Tongue (tissue), 2 donors: ENCODE measurements around the gene BRAT1. TPM values are rescaled to one million over a fixed set of nuclear protein-coding genes. Genes with fewer than 3 reads are reported as not detected.
A peak's percentile ranks its signal among the peaks of the same experiment; 100 is the strongest.
"Not testable (repeated sequence)": the region's sequence is repeated elsewhere in the genome, so short reads cannot be mapped to it uniquely, and the experiment has no call there.

Source experiments
- DNase-seq: peaks from one replicate; pipeline ENCODE4 v3.0.0-alpha.2; 2015
- total RNA-seq: library from RNA; depleted of rRNA; stranded (reverse); fragments of >200 nt; gene quantifications from one replicate; pipeline ENCODE4 v1.2.3, GENCODE V29; 2014

The BRAT1 gene
- total RNA-seq, 1 donor from 2014 or later: 28.1 TPM

DNA sequence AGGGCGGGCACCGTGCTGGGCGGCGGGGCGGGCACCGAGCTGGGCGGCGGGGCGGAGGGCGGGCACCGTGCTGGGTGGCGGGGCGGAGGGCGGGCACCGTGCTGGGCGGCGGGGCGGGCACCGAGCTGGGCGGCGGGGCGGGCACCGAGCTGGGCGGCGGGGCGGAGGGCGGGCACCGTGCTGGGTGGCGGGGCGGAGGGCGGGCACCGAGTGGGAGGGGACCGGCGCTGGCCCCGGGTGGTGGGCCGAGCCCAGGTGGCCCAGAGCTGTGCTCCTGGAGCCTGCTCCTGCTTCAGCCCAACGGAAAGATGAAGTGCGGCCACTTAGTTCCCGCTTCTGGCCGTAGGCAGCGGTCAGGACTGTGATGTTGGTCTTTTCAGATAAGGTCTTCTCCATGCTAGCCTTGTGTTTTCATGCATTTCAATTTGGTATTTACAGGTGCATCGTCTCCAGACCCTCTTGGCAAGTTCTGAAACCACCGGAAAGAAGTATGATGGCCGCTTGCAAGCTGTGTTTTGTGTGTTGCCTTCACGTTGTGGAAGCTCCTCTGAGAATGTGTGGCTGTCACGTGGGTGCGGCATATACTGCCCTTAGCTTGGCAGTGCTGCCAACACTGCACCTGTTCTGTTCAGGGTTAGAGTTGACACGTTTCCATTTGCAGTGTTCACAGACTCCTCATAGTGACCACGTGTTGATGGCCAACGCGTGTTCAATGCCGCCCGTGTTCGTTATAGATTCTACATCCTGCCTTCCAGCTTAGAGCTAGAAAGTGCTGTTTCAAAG is 28.7 kb upstream of the BRAT1 start:
- no peak for DNase-seq

DNA sequence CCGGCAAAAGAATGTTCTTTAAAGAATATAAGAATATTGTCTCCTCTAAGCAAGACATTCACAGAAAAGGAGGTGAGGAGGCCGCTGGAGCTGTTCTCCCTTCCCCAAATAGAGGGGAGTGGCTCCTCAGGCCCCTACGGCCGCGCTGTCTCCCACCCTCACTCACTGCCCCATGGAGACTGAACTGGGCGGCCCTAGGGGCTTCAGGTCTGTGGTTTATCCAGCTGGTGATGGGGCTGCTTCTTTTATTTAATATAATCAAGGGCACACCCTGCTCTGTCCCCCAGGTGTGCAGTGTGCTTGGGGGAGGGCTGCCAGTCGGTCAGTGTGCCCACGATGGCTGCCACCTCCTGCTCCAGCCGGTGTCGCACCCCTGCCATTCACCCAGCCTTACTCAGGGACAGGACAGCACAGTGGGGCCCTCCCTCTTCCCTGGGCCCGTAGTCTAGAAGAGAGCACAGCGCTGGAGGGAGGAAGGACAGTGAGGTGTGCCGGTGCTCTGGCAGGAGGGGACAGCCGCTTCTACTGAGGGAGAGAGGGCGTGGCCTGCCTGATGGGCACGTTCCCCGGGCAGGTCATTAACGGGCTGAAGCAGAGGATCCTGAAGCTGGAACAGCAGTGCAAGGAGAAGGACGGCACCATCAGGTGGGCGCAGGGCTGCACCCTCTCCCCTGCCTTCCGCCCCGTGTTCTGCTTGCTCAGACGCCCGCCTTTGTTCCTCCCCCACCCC is 26.8 kb upstream of the BRAT1 start:
- no peak for DNase-seq

DNA sequence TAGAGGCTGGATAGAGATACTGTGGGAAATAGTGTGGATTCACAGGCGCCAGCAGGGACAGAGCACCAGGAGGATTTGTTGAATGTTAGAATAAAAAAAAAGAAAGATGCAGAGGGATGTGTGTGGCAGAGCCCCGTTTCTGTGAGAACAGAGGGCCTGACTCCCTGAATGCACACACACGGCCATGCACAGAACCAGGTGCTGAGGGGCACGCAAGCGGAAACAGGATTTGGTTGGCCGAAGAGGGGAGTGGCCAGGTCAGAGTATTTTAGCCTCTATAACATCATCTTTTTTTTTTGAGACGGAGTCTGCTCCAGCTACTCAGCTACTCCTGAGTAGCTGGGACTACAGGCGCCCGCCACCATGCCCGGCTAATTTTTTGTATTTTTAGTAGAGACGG is 25.3 kb upstream of the BRAT1 start:
- DNase-seq: no peak

DNA sequence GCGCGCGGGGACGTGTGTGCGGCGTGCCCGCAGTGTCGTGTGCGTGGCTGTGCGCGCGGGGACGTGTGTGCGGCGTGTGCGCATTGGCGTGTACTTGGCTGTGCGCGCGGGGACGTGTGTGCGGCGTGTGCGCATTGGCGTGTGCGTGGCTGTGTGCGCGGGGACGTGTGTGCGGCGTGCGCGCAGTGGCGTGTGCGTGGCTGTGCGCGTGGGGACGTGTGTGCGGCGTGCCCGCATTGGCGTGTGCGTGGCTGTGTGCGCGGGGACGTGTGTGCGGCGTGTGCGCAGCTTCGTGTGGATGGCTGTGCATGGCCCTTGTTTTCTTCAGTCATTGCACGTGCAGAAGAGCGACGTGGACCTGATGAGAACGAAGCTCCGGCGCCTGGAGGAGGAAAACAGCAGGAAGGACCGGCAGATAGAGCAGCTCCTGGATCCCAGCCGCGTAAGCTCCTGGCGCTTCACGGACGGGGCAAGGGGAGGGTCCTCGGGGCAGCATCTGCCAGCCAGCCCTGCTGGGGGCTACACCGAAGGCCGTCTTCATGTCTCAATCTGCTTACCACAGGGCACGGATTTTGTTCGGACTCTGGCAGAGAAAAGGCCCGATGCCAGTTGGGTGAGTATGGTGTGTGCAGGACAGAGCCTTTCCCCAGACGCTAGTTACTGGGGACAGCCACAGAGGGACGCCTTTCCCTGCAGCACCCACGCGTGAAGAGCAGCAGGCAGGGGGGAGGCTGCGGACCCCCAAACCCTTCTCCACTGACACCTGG is 22.8 kb upstream of the BRAT1 start:
- no peak for DNase-seq

DNA sequence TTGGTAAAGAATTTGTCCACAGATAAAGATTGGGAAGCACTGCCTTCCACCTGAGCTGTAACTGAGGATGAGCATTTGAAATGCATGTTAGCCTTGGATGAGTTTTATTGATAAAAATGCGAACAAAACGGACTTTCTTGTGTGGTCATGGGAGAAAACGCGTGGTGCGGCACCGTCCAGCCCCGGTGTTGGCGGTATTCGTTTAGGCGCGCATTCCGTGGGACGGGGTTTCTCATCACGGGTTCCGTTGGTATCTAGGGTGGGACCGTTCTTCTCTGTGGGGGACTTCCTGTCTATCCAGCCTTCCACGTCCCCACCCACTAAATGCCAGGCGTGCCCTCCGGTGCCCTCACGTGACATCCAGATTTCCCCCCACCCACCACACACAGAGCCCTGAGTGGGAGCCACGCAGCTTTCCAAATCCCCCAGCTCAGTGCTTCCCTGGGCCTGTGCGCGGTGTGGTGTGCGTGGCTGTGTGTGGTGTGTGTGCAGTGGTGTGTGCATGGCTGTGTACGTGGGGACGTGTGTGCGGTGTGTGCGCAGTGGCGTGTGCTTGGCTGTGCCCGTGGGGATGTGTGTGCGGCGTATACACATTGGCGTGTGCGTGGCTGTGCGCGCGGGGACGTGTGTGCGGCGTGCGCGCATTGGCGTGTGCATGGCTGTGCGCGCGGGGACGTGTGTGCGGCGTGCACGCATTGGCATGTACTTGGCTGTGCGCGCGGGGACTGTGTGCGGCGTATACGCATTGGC is 21.6 kb upstream of the BRAT1 start:
- DNase-seq: no peak

DNA sequence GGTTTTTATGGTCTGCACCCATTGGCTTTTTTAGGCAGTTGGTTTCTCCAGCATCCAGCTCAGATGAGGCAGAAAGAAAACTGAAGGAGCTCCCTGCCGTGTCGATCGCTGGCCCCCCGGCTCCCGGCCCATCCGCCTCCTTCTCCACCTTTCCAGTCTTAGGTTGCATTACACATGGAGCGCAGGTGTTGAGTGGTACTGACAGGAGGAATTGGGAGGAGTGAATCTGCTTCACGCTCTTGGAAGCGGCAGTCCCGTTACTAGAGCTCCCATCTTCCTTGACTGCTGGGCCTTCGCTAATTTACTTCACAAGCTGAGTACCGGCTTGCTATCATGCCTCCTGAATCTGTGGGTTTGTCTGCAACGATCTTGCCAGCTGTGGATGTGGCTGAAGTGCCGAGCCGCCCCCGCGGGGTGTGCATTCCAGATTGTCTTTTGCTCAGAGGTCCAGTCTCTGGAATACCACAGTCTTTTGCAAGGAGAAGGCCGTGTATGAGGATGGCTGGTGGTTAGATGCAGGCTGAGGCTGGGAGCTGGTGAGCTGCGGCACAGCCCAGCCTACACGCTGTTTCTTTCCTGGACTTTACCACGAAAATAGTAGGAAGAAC is 20.5 kb upstream of the BRAT1 start:
- DNase-seq: no peak

DNA sequence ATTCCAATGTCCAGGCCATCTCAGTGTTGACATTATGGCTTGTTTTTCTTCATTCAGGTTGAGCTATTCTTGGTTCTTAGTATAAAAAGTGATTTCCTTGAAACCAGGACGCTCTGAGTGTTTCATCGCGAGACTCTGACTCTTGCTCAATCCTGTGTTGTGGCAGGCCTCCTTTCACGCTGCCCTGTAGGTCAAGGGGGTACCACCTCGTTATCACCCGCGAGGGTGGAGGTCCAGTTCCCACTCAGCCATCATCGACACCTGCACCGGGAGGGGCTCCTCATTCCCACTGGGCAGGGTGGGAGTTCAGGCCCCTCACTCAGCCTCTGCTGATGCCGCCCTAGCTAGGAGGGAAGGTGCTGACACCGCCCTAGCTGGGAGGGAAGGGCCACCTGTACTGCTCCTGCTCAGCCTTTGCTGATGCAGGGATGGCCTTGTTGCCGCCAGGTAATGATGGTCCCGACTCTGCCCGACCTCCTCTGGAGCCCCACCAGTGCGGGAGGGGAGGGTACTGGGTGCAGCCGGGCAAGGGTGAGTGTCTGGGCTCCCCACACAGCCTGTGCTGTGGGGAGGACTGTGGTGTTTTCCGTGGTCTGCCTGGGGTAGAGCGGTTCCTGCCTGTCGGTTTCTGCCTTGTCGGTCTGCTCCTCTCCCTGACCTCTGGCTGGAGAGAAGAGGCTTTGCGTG is 19.9 kb upstream of the BRAT1 start:
- DNase-seq: no peak

DNA sequence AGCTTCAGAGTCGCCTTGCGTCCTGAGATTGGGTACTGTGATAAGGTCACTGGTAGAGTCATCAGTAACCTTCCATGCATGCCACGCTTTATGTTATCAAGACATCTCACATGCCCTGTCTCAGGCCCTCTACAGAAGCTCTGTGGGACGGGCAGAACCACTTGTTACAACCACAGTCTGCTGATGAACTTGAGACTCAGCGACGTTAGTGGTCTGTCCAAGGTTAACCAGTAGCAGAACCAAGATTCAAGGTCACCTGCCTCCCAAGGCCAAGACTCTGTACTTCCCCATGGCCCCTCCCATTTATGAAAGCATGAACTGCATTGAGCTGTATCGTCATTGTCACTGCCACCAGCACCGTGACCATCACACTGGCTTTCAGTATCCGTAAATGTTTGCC is 18.4 kb upstream of the BRAT1 start:
- no peak for DNase-seq

DNA sequence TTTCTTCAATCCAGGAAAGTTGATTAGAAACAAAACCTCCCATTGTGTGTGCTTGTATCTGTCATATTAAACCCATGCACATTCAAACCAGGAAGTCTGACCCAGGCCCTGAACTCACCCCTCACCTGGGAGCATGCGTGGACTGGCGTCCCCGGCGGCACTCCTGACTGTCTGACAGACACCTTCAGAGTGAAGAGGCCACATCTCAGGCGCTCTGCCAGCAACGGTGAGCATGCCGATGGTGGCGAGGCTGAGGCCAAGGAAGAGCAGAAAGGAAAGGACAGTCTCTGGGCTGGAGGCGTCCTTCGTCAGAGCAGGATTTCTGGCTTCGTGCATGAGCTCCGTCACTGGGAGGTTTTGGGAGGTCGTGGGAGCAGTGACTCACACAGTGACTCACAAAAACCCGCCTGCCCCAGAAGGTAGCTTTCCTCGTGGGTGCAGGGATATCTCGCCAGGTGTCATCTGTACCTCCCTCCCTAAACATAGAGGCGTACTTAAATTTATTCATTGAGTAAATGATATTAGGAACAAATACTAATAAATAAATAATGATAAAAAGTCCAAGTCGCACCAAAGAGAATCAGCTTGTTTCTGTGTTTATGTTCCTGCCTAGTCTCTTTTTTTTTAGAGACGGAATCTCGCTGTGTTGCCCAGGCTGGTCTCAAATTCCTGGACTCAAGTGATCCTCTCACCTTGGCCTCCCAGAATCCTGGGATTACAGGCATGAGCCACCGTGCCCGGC is 16.9 kb upstream of the BRAT1 start:
- no peak for DNase-seq

DNA sequence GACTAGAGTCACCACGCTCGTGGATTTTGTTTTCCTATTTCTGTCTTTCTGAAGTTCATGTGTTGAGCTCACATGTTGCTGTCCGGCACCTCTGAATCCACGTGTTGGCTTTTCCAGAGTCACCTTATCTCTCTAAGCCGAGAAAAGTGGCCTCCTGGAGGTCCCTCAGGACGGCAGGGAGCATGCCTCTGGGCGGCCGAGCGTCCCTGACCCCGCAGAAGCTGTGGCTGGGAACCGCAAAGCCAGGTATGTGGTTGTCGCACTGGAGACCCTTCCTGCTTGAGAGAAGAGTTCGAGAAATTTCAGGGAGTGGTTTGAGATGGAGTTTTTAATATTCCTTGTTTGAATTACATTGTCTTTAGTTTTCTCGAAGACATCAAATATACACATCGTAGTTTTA is 16.1 kb upstream of the BRAT1 start:
- DNase-seq: no peak

DNA sequence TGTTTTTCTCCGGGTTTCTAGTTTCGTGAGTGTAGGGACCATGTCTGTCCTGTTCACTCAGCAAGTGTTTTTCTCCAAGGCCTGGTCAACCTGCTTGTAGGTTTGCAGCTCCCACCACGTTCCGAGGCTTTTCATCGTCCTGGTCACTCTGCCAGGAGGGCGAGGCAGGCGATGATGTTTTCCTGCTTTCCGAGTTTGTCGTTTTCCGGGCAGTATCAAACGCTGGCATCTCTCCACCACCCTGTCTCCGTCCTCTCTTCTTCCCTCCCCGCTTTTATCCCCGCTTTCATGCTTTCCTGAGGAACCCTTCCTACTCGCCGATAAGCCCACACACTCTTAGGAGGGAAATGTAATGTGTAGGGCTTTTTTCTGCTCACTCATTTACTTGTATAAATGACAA is 14.7 kb upstream of the BRAT1 start:
- DNase-seq: no peak

DNA sequence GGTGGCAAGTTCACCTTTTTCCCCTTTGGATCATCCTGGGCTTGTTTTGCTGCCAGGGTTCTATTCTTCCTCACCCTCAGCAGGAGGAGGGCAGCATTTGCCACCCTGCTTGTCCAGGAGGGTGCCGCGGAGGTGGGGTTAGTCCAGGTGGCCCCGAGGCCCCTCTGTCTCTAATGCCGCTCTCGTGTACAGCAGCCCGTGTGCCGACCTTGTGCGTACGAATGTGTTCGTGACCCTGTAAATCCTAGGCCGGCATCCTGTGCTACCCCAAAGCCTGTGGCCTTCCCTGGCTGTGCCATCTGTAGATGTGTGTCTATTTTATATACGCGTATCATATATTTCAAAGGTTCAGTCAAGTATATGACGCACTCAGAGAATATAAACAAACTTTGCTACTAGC is 14.1 kb upstream of the BRAT1 start:
- DNase-seq: no peak

DNA sequence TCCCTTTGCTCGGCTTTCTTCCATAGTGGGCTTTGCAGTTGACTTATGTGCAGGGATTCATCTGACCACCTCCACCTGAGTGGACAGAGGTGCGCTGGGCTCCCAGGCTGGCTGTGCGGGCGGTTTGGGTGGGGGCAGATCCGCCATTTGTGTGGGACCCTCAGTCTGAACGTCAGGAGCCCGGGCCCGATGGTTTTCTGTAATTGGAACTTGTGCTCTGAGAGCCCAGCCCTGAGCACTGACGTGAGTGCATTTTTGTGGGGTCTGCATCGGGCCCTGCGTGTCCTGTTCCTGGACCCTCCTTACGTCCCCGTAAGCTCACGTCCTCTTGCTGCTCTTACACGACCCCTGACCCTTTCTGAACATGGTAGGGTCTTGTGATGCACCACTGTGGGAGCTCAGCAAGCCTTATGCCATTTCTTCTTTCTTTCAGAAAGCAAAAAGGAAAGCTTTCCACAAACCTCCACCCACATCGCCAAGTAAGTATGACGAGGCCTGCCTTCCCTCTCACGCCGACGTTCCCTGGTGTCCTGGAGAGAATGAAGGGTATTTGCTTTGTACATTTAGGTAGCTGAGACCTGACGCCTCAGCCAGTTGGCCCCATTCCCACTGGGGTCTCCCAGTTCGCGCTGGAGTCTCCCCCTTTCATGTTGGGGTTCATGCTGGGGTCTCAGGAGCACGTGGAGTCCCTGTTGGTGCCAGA is 13.3 kb upstream of the BRAT1 start:
- DNase-seq: no peak

DNA sequence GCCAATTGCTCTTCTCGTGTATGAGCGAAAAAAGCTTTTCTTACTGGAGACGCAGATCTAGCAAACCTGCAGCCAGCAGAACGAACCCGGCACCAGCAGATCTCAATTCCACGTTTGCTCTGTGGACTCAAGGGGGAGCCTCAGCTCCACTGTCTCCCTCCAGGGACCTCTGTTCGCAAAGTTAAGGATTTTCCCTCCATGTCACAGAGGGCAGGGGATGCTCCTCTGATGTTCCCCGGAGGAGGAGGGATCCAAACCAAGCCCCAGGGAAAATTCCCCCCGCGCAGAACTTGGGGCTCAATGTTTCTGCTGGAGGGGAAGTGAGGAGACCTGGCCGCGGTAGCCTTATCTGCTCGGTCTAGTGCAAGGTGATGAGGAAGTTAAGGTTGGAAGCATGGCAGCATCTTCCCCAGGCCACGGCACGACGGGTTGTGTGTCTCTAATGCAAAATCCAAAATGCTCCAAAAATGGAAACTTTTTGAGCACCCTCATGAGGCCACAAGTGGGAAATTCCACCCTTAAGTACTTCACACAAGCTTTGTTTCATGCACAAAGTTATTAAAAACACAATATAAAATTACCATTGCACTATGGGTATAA is 12.5 kb upstream of the BRAT1 start:
- peak; percentile 75 for DNase-seq

DNA sequence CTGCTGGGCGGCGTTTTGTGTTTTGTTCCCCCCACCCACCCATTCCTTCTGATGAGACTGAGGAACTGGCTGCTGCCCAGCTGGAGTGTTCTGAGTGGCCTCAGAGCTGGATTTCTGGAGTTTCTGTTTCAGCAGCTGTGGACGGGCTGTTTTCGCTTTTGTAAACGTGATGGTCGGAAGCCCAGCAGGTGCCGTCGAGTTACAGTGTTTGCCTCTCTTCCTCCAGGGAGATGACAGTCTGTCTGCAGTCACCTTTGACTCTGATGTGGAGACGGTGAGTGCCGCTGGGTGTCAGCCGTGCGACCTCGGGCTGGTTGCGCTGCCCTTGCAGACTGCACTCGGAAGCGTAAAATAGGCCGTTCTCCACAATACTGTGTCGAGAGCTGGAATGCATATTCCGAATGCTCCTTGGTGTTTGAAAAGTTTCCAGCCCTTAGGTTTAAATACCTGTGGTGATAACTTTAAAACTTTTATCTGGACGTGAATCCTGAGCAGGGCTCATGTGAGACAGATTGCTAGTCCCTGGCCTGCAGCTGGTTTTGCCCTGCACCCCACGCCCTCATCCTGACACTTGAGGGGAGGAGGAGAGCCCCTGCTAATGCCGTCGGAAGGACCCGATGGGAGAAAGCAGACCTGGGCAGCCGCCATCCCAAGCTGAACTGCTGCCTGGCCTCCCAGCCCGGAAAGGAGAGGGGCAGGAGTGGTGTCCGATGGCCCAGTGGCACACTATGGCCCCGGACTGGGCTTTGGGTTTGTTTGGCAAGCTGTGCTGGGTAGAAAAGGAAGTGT is 11.8 kb upstream of the BRAT1 start:
- DNase-seq: peak; percentile 77

DNA sequence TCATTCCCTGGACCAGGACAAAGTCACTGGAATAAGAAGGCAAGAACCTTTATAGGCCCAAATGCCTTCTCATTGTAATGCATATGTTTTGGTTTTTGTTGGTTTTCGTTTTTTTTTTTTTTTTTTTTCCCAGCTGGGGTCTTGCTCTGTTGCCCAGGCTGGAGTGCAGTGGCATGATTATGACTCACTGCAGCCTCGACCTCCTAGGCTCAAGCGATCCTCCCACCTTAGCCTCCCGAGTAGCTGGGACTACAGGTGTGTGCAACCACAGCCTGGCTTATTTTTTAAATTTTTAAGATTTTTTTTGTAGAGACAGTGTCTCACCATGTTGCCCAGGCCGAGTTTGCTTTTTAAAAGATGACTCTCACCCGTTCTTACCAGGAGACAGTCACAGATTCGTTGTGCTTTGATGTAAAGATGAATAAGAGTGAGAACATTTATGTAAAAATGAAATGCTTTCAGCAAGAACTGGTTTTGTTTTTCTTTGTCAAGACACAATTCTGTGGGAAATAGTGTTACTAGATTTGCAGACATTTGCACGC is 11.1 kb upstream of the BRAT1 start:
- DNase-seq: no peak

DNA sequence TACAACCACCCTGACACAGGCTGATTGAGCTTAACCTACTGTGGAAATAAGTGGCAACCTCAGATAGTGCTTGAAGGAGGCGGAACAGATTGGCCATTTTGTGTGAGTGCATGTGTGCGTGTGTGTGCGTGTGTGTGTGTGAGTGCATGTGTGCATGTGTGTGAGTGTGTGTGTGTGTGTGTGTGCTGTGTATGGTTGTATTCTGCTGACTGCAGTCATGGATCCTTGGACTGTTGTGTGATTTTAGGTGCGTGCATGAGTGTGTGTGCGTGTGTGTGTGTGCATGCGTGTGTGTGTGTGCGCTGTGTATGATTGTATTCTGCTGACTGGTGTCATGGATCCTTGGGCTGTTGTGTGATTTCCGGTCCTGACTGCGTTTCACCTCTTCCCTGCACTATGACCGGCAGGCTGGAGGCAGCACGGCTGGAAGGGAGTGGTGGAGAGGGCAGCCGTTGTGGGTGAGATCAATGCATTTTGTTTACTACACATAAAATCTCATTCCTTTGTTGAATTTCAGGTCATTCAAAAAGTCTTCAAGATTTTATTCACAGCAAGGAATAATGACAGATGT is 9.7 kb upstream of the BRAT1 start:
- DNase-seq: no peak

DNA sequence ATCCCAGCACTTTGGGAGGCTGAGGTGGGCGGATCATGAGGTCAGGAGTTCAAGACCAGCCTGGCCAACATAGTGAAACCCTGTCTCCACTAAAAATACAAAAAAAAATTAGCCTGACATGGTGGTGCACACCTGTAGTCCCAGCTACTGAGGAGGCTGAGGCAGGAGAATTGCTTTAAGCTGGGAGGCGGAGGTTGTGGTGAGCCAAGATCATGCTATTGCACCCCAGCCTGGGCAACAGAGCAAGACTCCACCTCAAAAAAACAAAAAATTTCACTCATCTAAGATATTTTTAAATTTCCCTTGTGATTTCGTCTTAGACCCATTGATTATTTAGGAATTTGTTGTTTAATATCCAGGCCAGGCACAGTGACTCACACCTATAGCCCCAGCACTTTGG is 8.6 kb upstream of the BRAT1 start:
- DNase-seq: not testable (repeated sequence)
